Effector memory CD4-positive, alpha-beta T cell (primary cell): ENCODE results near the gene RHEX.

ENCODE experiments used
- DNase-seq, 3 donors: peaks; one replicate each; pipeline ENCODE4 v3.0.0-alpha.2; 2020
- H3K27ac ChIP-seq: 2 replicates; pipeline ENCODE4 v1.7.0; 2013; ENCODE audit warnings: mild to moderate bottlenecking, low read length, moderate library complexity; ENCODE audit not compliant: insufficient read depth, poor library complexity, severe bottlenecking
- H3K27me3 ChIP-seq: replicated peaks from 2 replicates; pipeline ENCODE4 v1.7.0; 2013; ENCODE audit warnings: mild to moderate bottlenecking, low read length; ENCODE audit not compliant: insufficient read depth, control insufficient read depth, poor library complexity, severe bottlenecking
- H3K36me3 ChIP-seq: 2 replicates; pipeline ENCODE4 v1.7.0; 2013; ENCODE audit warnings: mild to moderate bottlenecking, low read length, moderate library complexity; ENCODE audit not compliant: control insufficient read depth, insufficient read depth
- H3K4me1 ChIP-seq: 2 replicates; pipeline ENCODE4 v1.7.0; 2013; ENCODE audit warnings: low read length, mild to moderate bottlenecking; ENCODE audit not compliant: control insufficient read depth, insufficient read depth, poor library complexity, severe bottlenecking
- H3K4me3 ChIP-seq: 2 replicates; pipeline ENCODE4 v1.7.0; 2013; ENCODE audit warnings: low read length, low read depth, mild to moderate bottlenecking; ENCODE audit not compliant: insufficient read depth, poor library complexity, severe bottlenecking
- H3K9me3 ChIP-seq: 2 replicates; pipeline ENCODE4 v1.7.0; 2013; ENCODE audit warnings: mild to moderate bottlenecking, low read length, moderate library complexity; ENCODE audit not compliant: control insufficient read depth

The RHEX gene

DNA sequence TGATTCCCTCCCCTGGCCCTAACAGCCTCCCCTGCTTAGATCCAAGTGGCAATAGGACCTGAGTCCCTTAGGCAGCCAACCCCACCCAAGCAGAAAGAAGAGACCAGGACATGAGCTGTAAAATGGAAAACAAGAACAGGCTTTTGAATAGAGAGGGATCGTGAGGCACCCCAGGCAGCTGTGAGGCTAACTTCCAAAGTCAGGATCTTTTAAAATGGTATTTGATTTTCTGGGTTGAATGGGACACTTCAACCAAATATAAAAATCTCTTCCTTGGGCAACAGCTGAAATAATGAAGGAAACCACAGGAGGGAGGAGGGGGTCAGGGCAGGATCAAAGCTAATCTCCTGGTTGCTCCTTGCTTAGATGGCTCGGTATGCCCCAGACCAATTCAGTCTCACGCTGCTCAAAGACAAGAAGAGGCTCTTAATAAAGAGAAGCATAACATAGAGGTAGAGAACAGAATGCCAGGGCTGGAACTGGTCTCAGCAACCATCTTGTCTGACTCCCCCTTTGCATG is 92.9 kb downstream of the RHEX start:
- no peak for DNase-seq
- Histone ChIP-seq H3K4me1 (no peaks in the 10 kb centered on the region), H3K27me3 (peaks cover 4% of the 10 kb centered on the region), H3K27ac (no peak overlapping the region), H3K36me3 (no peaks in the 10 kb centered on the region), H3K9me3 (no peaks in the 10 kb centered on the region), H3K4me3 (no peak overlapping the region)
